Mucosa of rectum (tissue), 2 donors: ENCODE measurements around the gene AOC2.
A peak's percentile ranks its signal among the peaks of the same experiment; 100 is the strongest.
"Not testable (repeated sequence)": the region's sequence is repeated elsewhere in the genome, so short reads cannot be mapped to it uniquely, and the experiment has no call there.

ENCODE experiments used
- H3K27ac ChIP-seq, 2 donors: one replicate each; pipeline ENCODE4 v1.7.0; 2013; ENCODE audit warnings: inconsistent platforms in 2 of 2, low read depth in 2 of 2, low read length in 2 of 2
- H3K27me3 ChIP-seq, 2 donors: one replicate each; pipeline ENCODE4 v1.7.0; 2013; ENCODE audit warnings: low read length in 2 of 2; ENCODE audit not compliant: control insufficient read depth in 2 of 2, insufficient read depth in 2 of 2
- H3K36me3 ChIP-seq, 2 donors: one replicate each; pipeline ENCODE4 v1.7.0; 2013; ENCODE audit warnings: low read length in 2 of 2; ENCODE audit not compliant: control insufficient read depth in 2 of 2, insufficient read depth in 2 of 2
- H3K4me1 ChIP-seq, 2 donors: one replicate each; pipeline ENCODE4 v1.7.0; 2013; ENCODE audit warnings: low read length in 2 of 2, mild to moderate bottlenecking in 1 of 2; ENCODE audit not compliant: control insufficient read depth in 2 of 2, insufficient read depth in 2 of 2
- H3K4me3 ChIP-seq, 2 donors: one replicate each; pipeline ENCODE4 v1.7.0; 2013; ENCODE audit warnings: low read length in 2 of 2
- H3K9ac ChIP-seq, 2 donors: one replicate each; pipeline ENCODE4 v1.7.0; 2013; ENCODE audit warnings: low read length in 2 of 2, low read depth in 1 of 2, mild to moderate bottlenecking in 1 of 2
- H3K9me3 ChIP-seq, 2 donors: one replicate each; pipeline ENCODE4 v1.7.0; 2013; ENCODE audit warnings: low read length in 2 of 2; ENCODE audit not compliant: control insufficient read depth in 2 of 2
- donor health status: healthy.
- donor health status: Normal muscosa, but diverticular disease.

Gene AOC2

GRCh38 chr17:42845918-42846593 is 1.7 kb downstream of the AOC2 start:
- H3K27me3 ChIP-seq: peaks cover 0 to 4% of the 10 kb centered on the region in 2 donors
- H3K9ac ChIP-seq: no peak overlapping the region
- no peaks in the 10 kb centered on the region for H3K9me3 ChIP-seq
- no peak overlapping the region for H3K27ac ChIP-seq
- no peak overlapping the region for H3K4me3 ChIP-seq
- H3K4me1 ChIP-seq: peaks cover 0 to 2% of the 10 kb centered on the region in 2 donors
- peaks cover 39 to 42% of the 10 kb centered on the region in 2 donors for H3K36me3 ChIP-seq

DNA sequence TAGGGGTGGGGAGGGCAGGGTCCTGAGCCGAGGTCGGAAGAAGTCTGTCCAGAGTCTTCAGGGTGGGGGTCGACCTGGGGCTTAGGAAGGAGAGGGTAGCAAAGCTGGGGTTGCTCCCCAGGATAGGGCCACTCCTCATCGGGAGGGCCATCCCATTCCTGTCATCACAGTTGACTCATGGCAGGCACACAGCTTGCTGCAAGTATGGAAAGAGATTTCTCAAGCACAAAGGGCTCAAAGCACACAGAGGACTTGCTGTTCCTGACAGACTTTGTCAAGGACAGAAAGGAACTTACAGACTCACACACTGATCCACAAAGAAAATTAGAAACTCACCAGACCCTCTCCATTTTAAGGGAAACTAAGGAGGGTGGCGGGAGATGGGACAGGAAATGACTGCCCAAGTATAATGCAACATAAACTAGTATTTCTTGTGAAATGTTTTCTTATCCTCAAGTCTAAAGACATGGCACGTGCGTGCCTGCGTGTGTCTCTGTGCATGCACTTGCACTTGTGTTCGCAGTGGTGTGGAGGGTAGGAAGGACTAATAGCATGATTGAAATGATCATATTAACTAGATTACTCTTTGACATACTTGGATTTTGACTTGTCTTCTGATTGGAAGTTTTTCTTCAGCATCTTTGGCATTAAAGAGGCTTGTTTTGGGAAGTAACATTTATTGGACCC is 2.4 kb downstream of the AOC2 start:
- H3K27me3 ChIP-seq: peaks cover 0 to 4% of the 10 kb centered on the region in 2 donors
- H3K9ac ChIP-seq: no peak overlapping the region
- peaks cover 0 to 2% of the 10 kb centered on the region in 2 donors for H3K4me1 ChIP-seq
- no peak overlapping the region for H3K27ac ChIP-seq
- H3K36me3 ChIP-seq: peaks cover 32 to 36% of the 10 kb centered on the region in 2 donors
- no peaks in the 10 kb centered on the region for H3K9me3 ChIP-seq
- H3K4me3 ChIP-seq: no peak overlapping the region

- peaks cover 0 to 4% of the 10 kb centered on the region in 2 donors for H3K27me3 ChIP-seq
Measured at GRCh38 chr17:42848093-42848492, 3.7 kb downstream of the AOC2 start.

GRCh38 chr17:42849031-42849430 is 4.7 kb downstream of the AOC2 start:
- Histone ChIP-seq H3K27ac (no peak overlapping the region), H3K36me3 (peaks cover 13 to 15% of the 10 kb centered on the region in 2 donors), H3K4me1 (peaks cover 5% of the 10 kb centered on the region in 2 donors)

More at GRCh38 chr17:42848093-42848492, 3.7 kb downstream of the AOC2 start:
- Histone ChIP-seq H3K9ac (no peak overlapping the region), H3K36me3 (peaks cover 19 to 24% of the 10 kb centered on the region in 2 donors), H3K27ac (no peak overlapping the region), H3K9me3 (no peaks in the 10 kb centered on the region), H3K4me1 (peaks cover 5% of the 10 kb centered on the region in 2 donors), H3K4me3 (no peak overlapping the region)

GRCh38 chr17:42849451-42850181 is 5.2 kb downstream of the AOC2 start:
- no peak overlapping the region for H3K27ac ChIP-seq
- H3K36me3 ChIP-seq: peaks cover 7 to 9% of the 10 kb centered on the region in 2 donors
- H3K27me3 ChIP-seq: peaks cover 0 to 8% of the 10 kb centered on the region in 2 donors
- peaks cover 5% of the 10 kb centered on the region in 2 donors for H3K4me1 ChIP-seq
- H3K9ac ChIP-seq: no peak overlapping the region
- no peaks in the 10 kb centered on the region for H3K9me3 ChIP-seq
- H3K4me3 ChIP-seq: no peak overlapping the region

More at GRCh38 chr17:42849031-42849430, 4.7 kb downstream of the AOC2 start:
- peaks cover 0 to 8% of the 10 kb centered on the region in 2 donors for H3K27me3 ChIP-seq
- H3K9me3 ChIP-seq: no peaks in the 10 kb centered on the region
- H3K9ac ChIP-seq: no peak overlapping the region
- H3K4me3 ChIP-seq: no peak overlapping the region

GRCh38 chr17:42850954-42851353 is 6.6 kb downstream of the AOC2 start, which contains the start of gene AOC3:
Gene AOC3 (plus strand): TSS chr17:42851199. CDS start chr17:42851344, 145 bp downstream.
- H3K9ac ChIP-seq: peak within 1 kb of the TSS in 1 of 2 donors; percentile 58
- H3K4me1 ChIP-seq: peaks cover 5% of the 10 kb centered on the region in 2 donors
- no peaks in the 10 kb centered on the region for H3K9me3 ChIP-seq
- H3K4me3 ChIP-seq: peak within 1 kb of the TSS; percentile 18 to 66
- peak within 1 kb of the TSS; percentile 28 to 80 for H3K27ac ChIP-seq
- no peaks in the 10 kb centered on the region for H3K36me3 ChIP-seq
- H3K27me3 ChIP-seq: peaks cover 0 to 8% of the 10 kb centered on the region in 2 donors

- H3K27ac ChIP-seq: peak overlapping the region; percentile 28 to 80
- not testable (repeated sequence) for H3K4me1 ChIP-seq, H3K9me3 ChIP-seq, H3K27me3 ChIP-seq, H3K36me3 ChIP-seq
- peak overlapping the region; percentile 18 to 66 for H3K4me3 ChIP-seq
- H3K9ac ChIP-seq: peak overlapping the region in 1 of 2 donors; percentile 58
Measured at GRCh38 chr17:42851371-42852240, 7.2 kb downstream of the AOC2 start.

DNA sequence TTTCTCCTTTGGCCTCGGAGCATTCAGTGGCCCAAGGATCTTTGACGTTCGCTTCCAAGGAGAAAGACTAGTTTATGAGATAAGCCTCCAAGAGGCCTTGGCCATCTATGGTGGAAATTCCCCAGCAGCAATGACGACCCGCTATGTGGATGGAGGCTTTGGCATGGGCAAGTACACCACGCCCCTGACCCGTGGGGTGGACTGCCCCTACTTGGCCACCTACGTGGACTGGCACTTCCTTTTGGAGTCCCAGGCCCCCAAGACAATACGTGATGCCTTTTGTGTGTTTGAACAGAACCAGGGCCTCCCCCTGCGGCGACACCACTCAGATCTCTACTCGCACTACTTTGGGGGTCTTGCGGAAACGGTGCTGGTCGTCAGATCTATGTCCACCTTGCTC is 8.0 kb downstream of the AOC2 start:
- Histone ChIP-seq H3K4me1 (peaks cover 5% of the 10 kb centered on the region in 2 donors), H3K27ac (peak overlapping the region; percentile 73 to 80), H3K9ac (peak overlapping the region; percentile 45 to 63), H3K27me3 (peaks cover 0 to 8% of the 10 kb centered on the region in 2 donors), H3K36me3 (no peaks in the 10 kb centered on the region), H3K4me3 (peak overlapping the region; percentile 44 to 66), H3K9me3 (no peaks in the 10 kb centered on the region)

GRCh38 chr17:42853004-42853403 is 8.6 kb downstream of the AOC2 start:
- Histone ChIP-seq H3K36me3 (no peaks in the 10 kb centered on the region), H3K4me3 (peak overlapping the region; percentile 44 to 66), H3K9ac (peak overlapping the region; percentile 45 to 63), H3K27ac (peak overlapping the region; percentile 73 to 80), H3K4me1 (peaks cover 5% of the 10 kb centered on the region in 2 donors), H3K9me3 (no peaks in the 10 kb centered on the region), H3K27me3 (peaks cover 0 to 8% of the 10 kb centered on the region in 2 donors)
